SH-SY5Y (cell line): ENCODE data around the gene EFCAB12.

Experiments
- GATA2 ChIP-seq: IDR thresholded peaks from 2 replicates; pipeline ENCODE4 v1.6.1; 2011; ENCODE audit warnings: mild to moderate bottlenecking, low read depth, low read length
- GATA3 ChIP-seq: IDR thresholded peaks from 2 replicates; pipeline ENCODE4 v1.6.1; 2011; ENCODE audit warnings: low read depth, mild to moderate bottlenecking, low read length, moderate library complexity

Gene EFCAB12

DNA sequence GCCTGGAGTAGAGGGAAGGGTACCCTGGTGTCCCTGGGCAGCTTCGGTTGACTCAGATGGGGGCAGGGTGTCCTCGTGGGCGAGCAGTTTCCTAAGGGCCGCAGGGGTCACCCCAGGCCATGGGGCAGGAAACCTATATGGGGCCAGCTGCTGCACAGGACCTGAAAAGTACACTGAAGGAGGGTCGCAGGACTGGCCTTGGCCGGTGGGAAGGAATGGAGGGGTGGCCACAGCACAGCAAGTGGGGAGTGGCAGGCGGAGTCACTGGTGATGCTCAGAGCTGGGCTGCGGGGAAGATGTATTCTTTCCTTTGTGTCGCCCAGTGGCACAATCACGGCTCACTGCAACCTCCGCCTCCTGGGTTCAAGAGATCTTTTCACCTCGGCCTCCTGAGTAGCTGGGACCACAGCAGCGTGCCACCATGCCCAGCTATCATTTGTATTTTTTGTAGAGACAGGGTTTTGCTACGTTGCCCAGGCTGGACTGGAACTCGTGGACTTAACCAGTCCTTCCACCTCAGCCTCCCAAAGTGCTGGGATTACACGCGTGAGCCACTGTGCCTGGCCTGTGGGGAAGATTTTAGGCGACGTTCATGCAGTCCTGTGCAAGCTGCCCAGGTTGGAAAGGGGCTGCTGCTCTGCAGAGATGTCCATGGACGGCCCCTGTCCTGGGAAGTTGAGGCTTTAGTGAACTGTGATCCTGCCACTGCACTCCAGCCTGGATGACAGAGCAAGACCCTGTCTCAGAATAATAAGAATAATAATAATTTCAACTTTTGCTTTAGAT is 57.2 kb downstream of the EFCAB12 start:
- no peak for TF ChIP-seq GATA2
- no peak for TF ChIP-seq GATA3

DNA sequence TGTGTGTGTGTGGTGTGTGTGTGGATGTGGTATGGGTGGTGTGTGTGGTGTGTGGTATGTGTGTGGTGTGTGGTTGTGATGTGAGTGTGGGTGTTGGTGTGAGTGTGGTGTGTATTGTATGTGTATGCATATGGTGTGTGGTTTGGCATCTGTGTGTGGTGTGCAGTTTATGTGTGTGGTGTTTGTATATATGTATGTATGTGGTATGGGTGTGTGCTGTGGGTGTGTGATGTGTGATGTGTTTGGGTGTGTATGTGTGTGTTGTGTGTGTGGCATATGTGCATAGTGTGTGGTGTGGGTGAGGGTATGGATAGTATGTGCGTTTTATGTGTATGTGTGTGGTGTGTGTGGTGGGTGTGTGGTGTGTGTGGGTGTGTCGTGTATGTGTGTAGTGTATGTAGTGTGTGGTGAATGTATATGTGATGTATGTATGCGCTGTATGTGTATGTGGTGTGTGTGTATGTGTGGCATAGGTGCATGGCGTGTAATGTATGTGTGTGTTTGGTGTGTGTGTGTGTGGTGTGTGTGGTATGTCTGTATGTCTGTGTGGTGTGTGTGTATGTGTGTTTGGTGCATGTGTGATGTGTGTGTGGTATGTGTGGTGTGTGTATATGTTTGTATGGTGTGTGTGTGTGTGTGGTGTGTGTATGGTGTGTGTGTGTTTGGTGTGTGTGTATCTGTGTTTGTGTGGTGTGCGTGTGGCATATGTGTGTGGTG is 58.0 kb downstream of the EFCAB12 start:
- TF ChIP-seq GATA2 (no peak), GATA3 (no peak)

DNA sequence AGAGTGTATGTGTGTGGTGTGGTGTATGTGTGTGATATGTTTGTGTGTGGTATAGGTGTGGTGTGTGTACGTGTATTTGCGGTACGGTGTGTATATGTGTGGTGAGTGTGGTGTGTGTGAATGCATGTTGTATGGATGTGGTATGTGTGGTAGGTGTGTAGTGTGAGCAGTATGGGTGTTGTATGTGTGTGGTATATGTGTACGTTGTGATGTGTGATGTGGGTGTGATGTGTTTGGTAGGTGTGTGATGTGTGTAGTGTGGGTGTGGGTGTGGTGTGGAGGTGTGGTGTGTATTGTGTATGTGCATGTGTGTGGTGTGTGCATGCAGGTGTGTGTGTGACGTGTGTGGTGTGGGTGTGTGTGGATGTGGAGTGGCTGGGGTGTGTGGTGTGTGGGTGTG is 58.7 kb downstream of the EFCAB12 start:
- no peak for TF ChIP-seq GATA3
- TF ChIP-seq GATA2 = no peak

DNA sequence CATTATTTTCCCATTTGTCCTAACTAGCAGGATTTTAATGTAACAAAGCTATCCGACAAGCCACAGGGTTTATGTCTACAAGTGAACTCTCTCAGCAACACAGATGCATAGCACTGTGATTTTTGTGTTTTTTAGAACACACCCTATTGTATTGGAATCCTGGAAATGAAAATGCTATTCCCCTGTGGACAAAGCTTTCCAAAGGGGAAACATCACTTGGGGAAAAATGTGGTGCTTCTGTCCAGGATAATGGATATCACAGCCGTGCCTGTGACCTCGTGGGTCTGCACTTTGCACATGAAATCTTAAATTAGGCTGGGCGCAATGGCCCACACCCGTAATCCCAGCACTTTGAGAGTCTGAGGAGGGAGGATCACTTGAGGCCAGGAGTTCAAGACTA is 60.6 kb downstream of the EFCAB12 start:
- no peak for TF ChIP-seq GATA3

DNA sequence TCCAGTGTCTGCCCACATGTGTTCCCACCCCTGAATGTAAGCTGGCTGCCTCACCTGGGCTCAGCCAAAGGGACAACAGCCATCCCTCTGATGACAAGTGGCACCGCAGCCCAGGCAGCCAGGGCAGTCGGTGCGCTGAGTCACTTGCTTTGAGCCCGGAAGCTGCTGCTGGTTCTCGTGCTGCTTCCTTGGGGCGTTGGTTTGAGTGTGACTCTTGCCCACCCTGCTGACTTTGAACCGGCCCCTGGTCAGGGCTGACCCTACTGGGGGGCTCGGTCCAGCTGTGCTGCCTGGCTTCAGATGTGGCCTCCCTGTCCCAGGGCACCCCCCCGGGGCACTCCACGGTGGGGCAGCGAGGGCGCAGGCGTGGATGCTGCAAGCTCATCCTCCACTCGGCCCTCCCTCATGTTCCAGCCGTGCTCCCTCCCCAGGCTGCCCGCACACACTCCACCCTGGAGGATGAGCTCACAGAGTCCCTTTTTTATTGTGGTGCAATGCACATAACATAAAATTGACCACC is 62.1 kb downstream of the EFCAB12 start:
- TF ChIP-seq GATA3 = no peak
- TF ChIP-seq GATA2 = no peak

DNA sequence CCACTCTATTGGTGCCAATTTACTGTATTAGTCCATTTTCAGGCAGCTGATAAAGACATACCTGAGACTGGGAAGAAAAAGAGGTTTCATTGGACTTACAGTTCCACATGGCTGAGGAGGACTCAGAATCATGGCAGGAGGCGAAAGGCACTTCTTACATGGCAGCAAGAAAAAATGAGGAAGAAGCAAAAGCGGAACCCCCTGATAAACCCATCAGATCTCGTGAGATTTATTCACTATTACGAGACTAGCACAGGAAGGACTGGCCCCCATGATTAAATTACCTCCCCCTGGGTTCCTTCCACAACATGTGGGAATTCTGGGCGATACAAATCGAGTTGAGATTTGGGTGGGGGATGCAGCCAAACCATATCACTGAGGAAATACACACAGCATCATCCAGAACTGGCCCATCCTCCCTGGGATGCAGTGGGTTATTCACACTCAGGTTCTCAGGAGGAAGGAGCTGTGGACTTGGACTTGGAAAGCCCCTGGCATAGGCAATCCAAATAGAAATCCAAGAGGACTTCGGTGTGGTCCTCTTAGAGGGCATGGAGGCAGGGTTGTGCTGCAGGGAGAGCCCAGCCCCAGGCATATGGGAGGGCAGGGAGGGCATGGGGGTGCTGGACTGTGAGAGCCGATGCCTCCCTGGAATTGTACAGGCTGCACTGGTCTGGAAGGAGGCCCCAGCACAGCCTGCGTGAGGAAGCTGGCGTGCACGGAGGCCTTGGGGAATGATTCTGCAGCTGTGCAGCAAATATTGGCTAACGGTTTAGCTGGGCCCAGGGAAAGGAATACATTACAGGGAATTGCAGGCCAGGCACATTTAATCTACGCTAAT is 62.9 kb downstream of the EFCAB12 start:
- TF ChIP-seq GATA2 (no peak), GATA3 (no peak)

DNA sequence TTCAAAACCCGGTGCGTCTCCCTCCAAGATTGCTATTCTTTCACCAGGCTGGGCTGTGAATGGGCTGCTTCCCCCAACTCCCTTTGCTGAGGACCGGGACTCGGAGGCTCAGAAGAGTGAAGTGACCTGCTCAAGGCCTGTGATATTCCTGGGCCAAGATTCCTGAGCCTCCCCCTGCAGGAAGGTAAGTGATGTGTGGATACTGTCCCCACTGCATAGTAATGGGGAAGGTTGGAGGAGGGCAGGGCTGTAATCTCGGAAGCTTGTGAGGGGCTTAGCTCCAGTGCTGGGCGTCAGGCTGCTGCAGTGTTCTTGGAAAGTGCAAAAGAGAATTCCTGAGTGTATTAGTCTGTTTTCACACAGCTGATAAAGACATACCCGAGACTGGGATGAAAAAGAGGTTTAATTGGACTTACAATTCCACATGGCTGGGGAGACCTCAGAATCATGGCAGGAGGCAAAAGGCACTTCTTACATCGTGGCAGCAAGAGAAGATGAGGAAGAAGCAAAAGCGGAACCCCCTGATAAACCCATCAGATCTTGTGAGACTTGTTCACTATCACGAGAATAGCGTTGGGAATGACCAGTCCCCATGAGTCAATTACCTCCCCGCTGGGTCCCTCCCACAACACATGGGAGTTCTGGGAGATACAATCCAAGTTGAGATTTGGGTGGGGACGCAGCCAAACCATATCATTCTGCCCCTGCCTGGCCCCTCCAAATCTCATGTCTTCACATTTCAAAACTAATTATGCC is 67.6 kb downstream of the EFCAB12 start:
- no peak for TF ChIP-seq GATA2
- TF ChIP-seq GATA3 = no peak

DNA sequence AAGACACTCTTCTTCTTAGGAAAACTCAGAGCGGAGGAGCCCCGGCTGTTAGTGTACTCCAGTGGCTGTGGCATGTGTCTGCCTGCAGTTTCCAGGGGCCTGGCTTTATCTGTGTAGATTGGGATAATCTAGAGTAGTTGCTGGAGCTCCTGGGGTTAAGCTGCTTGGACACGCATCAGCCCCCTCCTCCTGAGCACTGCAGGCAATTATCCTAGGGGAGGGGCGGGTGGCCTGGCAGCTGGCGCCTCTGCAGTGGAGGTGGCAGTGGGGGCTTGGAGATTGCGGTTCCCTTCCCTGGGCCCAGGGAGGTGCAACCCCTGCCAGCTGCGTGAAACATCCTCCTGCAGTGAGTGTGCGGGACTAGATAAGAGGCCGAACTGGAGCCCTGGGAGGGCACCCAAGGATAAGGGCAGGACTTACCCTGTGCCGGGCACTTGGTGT is 68.2 kb downstream of the EFCAB12 start:
- TF ChIP-seq GATA2 (peak; percentile 14; the same call in 1 of the 2 replicates), GATA3 (no peak)

DNA sequence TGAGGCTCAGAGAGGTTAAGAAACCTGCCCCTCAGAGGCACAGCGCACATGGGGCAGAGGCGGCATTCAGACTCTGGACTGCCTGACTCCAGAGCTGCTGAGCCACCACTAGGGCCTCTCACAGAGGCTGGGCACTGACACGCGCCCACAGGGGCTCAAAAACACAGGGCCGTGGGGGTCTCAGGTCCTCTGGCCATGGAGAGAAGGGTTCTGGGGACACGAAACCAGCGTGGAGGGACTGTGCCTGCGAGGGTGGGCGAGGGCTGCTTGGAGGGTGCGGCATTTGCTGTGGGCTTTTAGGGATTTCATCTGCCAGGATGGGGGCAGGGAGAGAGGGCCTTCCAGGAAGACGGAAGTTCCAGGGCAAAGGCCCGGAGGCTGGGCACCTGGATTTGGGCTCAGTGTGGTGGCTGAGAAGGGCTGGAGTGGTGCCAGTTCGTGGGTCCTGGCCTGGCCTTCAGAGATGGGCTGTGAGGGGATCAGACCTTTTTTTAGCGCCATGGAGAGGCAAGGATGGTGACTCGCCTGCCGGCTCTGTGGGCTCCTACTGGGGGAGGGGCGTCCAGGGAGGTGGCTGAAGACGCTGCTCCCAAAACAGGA is 69.6 kb downstream of the EFCAB12 start:
- no peak for TF ChIP-seq GATA2
- TF ChIP-seq GATA3 = no peak

DNA sequence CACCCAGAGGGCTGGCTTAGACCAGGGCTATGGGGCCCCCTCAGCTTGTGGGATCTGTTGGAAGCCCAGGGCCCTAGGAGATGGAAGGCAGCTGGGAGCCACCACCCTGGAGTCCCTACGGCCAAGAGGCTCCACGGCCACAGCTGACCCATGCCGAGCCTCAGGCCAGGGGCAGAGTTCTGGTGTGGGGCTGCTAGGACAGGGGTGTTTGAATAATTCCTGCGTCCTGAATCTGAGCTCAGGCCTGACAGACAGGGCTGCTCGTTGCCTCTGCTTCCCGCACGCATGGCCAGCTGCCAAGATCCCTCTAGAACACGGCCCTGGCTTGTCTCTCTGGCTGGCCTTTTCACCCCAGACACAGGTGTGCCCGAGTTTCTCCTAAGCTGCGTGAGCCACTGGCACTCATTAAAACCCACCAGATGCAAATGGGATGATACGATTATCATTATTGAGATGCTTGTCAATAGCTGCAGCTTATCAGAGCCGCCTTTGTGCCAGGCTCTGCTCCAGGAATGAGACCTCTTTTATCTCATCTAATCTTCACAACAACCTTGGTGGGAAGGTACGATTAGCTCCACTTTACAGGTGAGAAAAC is 70.2 kb downstream of the EFCAB12 start:
- TF ChIP-seq GATA3 = no peak
- peak; percentile 54; the same call in 1 of the 2 replicates for TF ChIP-seq GATA2

DNA sequence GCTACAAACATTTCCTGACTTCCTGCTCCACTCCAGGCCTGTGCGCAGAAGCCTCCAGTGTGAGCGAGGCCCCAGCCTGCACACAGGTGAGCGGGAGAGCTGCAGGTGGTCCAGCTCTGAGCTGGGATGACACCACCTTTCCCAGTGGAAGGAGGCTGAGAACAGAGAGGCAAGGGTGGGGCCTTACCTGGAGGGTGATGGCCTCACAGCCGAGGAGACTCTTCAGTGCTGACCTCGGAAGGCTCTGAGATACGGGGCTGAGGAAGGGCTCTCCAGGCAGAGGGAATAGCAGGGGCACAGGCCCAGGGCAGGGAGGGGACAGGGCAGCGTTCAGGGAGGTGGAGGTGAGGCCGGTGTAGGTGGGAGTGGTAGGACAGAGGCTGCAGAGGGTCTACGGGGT is 70.8 kb downstream of the EFCAB12 start:
- no peak for TF ChIP-seq GATA3
- no peak for TF ChIP-seq GATA2

DNA sequence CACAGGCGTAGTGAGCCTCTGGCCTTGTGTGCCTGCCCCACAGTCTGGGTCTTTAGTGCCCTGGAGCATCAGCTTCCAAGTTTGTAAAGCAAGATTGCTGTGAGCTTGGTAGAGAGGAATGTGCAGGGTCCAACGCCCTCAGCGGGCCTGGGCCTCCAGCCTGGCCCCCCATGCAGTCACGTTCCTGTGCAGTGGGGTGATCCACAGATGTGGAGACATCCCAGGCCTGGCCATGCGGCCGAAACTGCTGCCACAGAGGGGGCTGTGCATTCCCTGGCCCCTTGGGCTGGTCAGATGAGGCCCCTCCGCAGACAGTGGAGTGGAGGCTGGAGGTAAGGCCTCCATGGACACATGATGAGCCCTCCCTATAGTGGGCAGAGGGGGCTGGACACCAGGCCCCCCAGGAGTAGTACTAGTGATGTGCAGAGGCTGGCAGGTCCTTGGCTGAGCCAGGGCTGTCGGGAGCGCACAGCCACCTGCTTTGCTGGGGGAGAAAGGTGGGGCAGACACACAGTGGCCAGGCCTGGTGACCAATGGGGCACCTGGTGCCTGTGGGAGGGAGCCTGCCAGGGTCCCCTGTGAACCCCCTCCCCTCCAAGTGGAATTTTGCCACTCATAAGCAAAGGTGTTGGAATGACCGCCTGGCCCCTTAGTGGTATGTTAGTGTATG is 71.5 kb downstream of the EFCAB12 start:
- TF ChIP-seq GATA2 = no peak
